Measurements from ENCODE around the gene MPPE1. TPM values are rescaled to one million over a fixed set of nuclear protein-coding genes. Genes with fewer than 3 reads are reported as not detected.
"Not testable (repeated sequence)": the region's sequence is repeated elsewhere in the genome, so short reads cannot be mapped to it uniquely, and the experiment has no call there.

MPPE1 gene
- total RNA-seq, 1 donor from 2014 or later: 24.6 TPM

GRCh38 chr18:11859903-11860407 is 48.2 kb downstream of the MPPE1 start:
- Histone ChIP-seq H3K4me3 (no peak overlapping the region), H3K4me1 (peaks cover 4% of the 10 kb centered on the region), H3K27ac (no peak overlapping the region), H3K9me3 (no peaks in the 10 kb centered on the region), H3K36me3 (no peaks in the 10 kb centered on the region), H3K27me3 (no peaks in the 10 kb centered on the region)
- no peak for DNase-seq (ENCODE audit: extremely low spot score in 2 of 2)
- TF ChIP-seq CTCF (IDR thresholded peaks at IDR 0.05) (no peak), POLR2A (IDR thresholded peaks at IDR 0.05) (no peak), POLR2AphosphoS5 (IDR thresholded peaks at IDR 0.05; ENCODE audit: insufficient read depth in 1 of 2, low read depth in 1 of 2) (no peak)
- intact Hi-C loops (cut with DNase I): no loop called here

GRCh38 chr18:11859282-11859830 is 48.8 kb downstream of the MPPE1 start:
- Histone ChIP-seq H3K4me1 (peaks cover 4% of the 10 kb centered on the region), H3K27ac (no peak overlapping the region), H3K36me3 (no peaks in the 10 kb centered on the region), H3K9me3 (no peaks in the 10 kb centered on the region), H3K4me3 (no peak overlapping the region), H3K27me3 (no peaks in the 10 kb centered on the region)
- no peak for TF ChIP-seq POLR2A (IDR thresholded peaks at IDR 0.05)
- no peak for TF ChIP-seq POLR2AphosphoS5 (IDR thresholded peaks at IDR 0.05; ENCODE audit: insufficient read depth in 1 of 2, low read depth in 1 of 2)
- no peak for TF ChIP-seq CTCF (IDR thresholded peaks at IDR 0.05)
- no peak for DNase-seq (ENCODE audit: extremely low spot score in 2 of 2)
- intact Hi-C loops (cut with DNase I): no loop called here

- H3K27ac ChIP-seq: peak overlapping the region; percentile 10
- intact Hi-C loops (cut with DNase I): no loop called here
- no peak overlapping the region for H3K4me3 ChIP-seq
- peaks cover 22% of the 10 kb centered on the region for H3K4me1 ChIP-seq
- no peaks in the 10 kb centered on the region for H3K36me3 ChIP-seq
- no peaks in the 10 kb centered on the region for H3K9me3 ChIP-seq
- DNase-seq (ENCODE audit: extremely low spot score in 2 of 2): peak in 1 of 2 donors; percentile 92
- no peaks in the 10 kb centered on the region for H3K27me3 ChIP-seq
- TF ChIP-seq CTCF (IDR thresholded peaks at IDR 0.05): no peak
- TF ChIP-seq POLR2AphosphoS5 (IDR thresholded peaks at IDR 0.05; ENCODE audit: insufficient read depth in 1 of 2, low read depth in 1 of 2): peak; percentile 32 to 70
- no peak for TF ChIP-seq POLR2A (IDR thresholded peaks at IDR 0.05)
Observed at GRCh38 chr18:11857177-11857887, 50.8 kb downstream of the MPPE1 start.

- H3K4me1 ChIP-seq: peaks cover 23% of the 10 kb centered on the region
- H3K36me3 ChIP-seq; H3K27ac ChIP-seq; H3K27me3 ChIP-seq; H3K9me3 ChIP-seq; H3K4me3 ChIP-seq; DNase-seq (ENCODE audit: extremely low spot score in 2 of 2); intact Hi-C loops (cut with DNase I): not testable (repeated sequence)
Observed at GRCh38 chr18:11854554-11854953, 53.6 kb downstream of the MPPE1 start.

GRCh38 chr18:11851806-11852337 is 56.2 kb downstream of the MPPE1 start:
- no peaks in the 10 kb centered on the region for H3K27me3 ChIP-seq
- peak overlapping the region; percentile 92 for H3K27ac ChIP-seq
- TF ChIP-seq CTCF (IDR thresholded peaks at IDR 0.05) (no peak), POLR2A (IDR thresholded peaks at IDR 0.05) (no peak), POLR2AphosphoS5 (IDR thresholded peaks at IDR 0.05; ENCODE audit: insufficient read depth in 1 of 2, low read depth in 1 of 2) (no peak)
- H3K36me3 ChIP-seq: no peaks in the 10 kb centered on the region
- no peak for DNase-seq (ENCODE audit: extremely low spot score in 2 of 2)
- peak overlapping the region; percentile 64 to 85 for H3K4me3 ChIP-seq
- intact Hi-C loops (cut with DNase I): no loop called here
- H3K9me3 ChIP-seq: no peaks in the 10 kb centered on the region
- peaks cover 23% of the 10 kb centered on the region for H3K4me1 ChIP-seq

All from vagina (tissue), 2 donors.